Fibroblast of villous mesenchyme (primary cell): ENCODE data around the gene LEMD3. TPM values are rescaled to one million over a fixed set of nuclear protein-coding genes. Genes with fewer than 3 reads are reported as not detected.

Source experiments
- DNase-seq: peaks from one replicate; pipeline ENCODE4 v3.0.0-alpha.2; 2010; ENCODE audit warnings: low read depth
- H3K4me3 ChIP-seq: 2 replicates; pipeline ENCODE4 v1.5.1; 2011; ENCODE audit warnings: low read depth, mild to moderate bottlenecking, low read length
- CTCF ChIP-seq: IDR thresholded peaks from 2 replicates; pipeline ENCODE4 v1.5.1; 2012; ENCODE audit warnings: low read depth, mild to moderate bottlenecking, low read length; ENCODE audit not compliant: insufficient read depth
- total RNA-seq: library from RNA; depleted of rRNA; stranded (reverse); fragments of >200 nt; gene quantifications from 2 replicates; pipeline ENCODE4 v1.2.3, GENCODE V29; 2012

Gene LEMD3
- 26.7 and 32.0 TPM in 2 replicates for total RNA-seq

- H3K4me3 ChIP-seq, result peak within 1 kb of the TSS; percentile 85
- no peak for TF ChIP-seq CTCF
- DNase-seq, result peak; percentile 91
These were observed at the start of gene LEMD3 for GRCh38 chr12:65169320-65170208. LEMD3 (plus strand) TSS chr12:65169583; CDS start chr12:65169597, 14 bp downstream.

- DNase-seq, result no peak
- peak; percentile 25 for TF ChIP-seq CTCF
- peak within 1 kb of the TSS; percentile 12 for H3K4me3 ChIP-seq
These were observed 48.1 kb upstream of the LEMD3 start, which contains the start of gene WIF1 for GRCh38 chr12:65121049-65121955. WIF1 (minus strand) TSS chr12:65121305; CDS start chr12:65121191, 114 bp downstream.

GRCh38 chr12:65121956-65122469, 47.4 kb upstream of the LEMD3 start:
- no peak for DNase-seq
- H3K4me3 ChIP-seq, result no peak overlapping the region
- no peak for TF ChIP-seq CTCF

- no peak for TF ChIP-seq CTCF
- DNase-seq, result no peak
- H3K4me3 ChIP-seq, result no peak overlapping the region
These were observed 46.7 kb upstream of the LEMD3 start for GRCh38 chr12:65122703-65123102.

GRCh38 chr12:65123435-65124063, 45.8 kb upstream of the LEMD3 start:
- no peak overlapping the region for H3K4me3 ChIP-seq
- TF ChIP-seq CTCF, result peak; percentile 68
- peak; percentile 34 for DNase-seq

- H3K4me3 ChIP-seq, result no peak overlapping the region
- TF ChIP-seq CTCF, result no peak
- DNase-seq, result no peak
These were observed 44.1 kb upstream of the LEMD3 start for GRCh38 chr12:65125247-65125646.
